Measurements from ENCODE around the gene TGFB3.

Gene TGFB3

GRCh38 chr14:75993567-75994041 is 11.8 kb upstream of the TGFB3 start:
- Histone ChIP-seq H3K27me3 (ENCODE audit: control insufficient read depth, low read length) (no peaks in the 10 kb centered on the region), H3K27ac (ENCODE audit: low read depth, low read length) (no peak overlapping the region), H3K4me3 (ENCODE audit: low read length) (no peak overlapping the region), H3K9me2 (replicated peaks; ENCODE audit: control insufficient read depth, low read length) (no peaks in the 10 kb centered on the region), H3K9me3 (ENCODE audit: control insufficient read depth, insufficient read depth, low read length) (no peaks in the 10 kb centered on the region), H3K36me3 (ENCODE audit: control insufficient read depth, low read length) (no peaks in the 10 kb centered on the region), H3F3A (ENCODE audit: control insufficient read depth, insufficient read depth) (no peaks in the 10 kb centered on the region), H3K4me2 (ENCODE audit: low read length) (0 out of 2 replicates have a peak overlapping the region, but pooled peaks have one; percentile 19), H4K20me1 (ENCODE audit: control insufficient read depth, insufficient read depth, low read depth, low read length) (no peaks in the 10 kb centered on the region), H3K79me2 (ENCODE audit: control insufficient read depth, low read length) (no peaks in the 10 kb centered on the region), H3K4me1 (ENCODE audit: control insufficient read depth, low read length) (peaks cover 9% of the 10 kb centered on the region)
- TF ChIP-seq EZH2phosphoT487 (IDR thresholded peaks at IDR 0.05; ENCODE audit: borderline replicate concordance, low read length): no peak
- TF ChIP-seq, protein P1, sequence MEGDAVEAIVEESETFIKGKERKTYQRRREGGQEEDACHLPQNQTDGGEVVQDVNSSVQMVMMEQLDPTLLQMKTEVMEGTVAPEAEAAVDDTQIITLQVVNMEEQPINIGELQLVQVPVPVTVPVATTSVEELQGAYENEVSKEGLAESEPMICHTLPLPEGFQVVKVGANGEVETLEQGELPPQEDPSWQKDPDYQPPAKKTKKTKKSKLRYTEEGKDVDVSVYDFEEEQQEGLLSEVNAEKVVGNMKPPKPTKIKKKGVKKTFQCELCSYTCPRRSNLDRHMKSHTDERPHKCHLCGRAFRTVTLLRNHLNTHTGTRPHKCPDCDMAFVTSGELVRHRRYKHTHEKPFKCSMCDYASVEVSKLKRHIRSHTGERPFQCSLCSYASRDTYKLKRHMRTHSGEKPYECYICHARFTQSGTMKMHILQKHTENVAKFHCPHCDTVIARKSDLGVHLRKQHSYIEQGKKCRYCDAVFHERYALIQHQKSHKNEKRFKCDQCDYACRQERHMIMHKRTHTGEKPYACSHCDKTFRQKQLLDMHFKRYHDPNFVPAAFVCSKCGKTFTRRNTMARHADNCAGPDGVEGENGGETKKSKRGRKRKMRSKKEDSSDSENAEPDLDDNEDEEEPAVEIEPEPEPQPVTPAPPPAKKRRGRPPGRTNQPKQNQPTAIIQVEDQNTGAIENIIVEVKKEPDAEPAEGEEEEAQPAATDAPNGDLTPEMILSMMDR (IDR thresholded peaks at IDR 0.05; ENCODE audit: low read depth, low read length, poor library complexity, severe bottlenecking): peak; percentile 43

- Histone ChIP-seq H3K79me2 (ENCODE audit: control insufficient read depth, low read length) (no peaks in the 10 kb centered on the region), H3K9me2 (replicated peaks; ENCODE audit: control insufficient read depth, low read length) (no peaks in the 10 kb centered on the region), H3K36me3 (ENCODE audit: control insufficient read depth, low read length) (no peaks in the 10 kb centered on the region), H3K9me3 (ENCODE audit: control insufficient read depth, insufficient read depth, low read length) (no peaks in the 10 kb centered on the region), H3F3A (ENCODE audit: control insufficient read depth, insufficient read depth) (no peaks in the 10 kb centered on the region), H3K27ac (ENCODE audit: low read depth, low read length) (no peak overlapping the region), H3K4me3 (ENCODE audit: low read length) (no peak overlapping the region), H3K4me1 (ENCODE audit: control insufficient read depth, low read length) (peaks cover 9% of the 10 kb centered on the region), H3K27me3 (ENCODE audit: control insufficient read depth, low read length) (no peaks in the 10 kb centered on the region), H3K4me2 (ENCODE audit: low read length) (no peak overlapping the region), H4K20me1 (ENCODE audit: control insufficient read depth, insufficient read depth, low read depth, low read length) (no peaks in the 10 kb centered on the region)
- TF ChIP-seq, protein P1 (IDR thresholded peaks at IDR 0.05; ENCODE audit: low read depth, low read length, poor library complexity, severe bottlenecking): no peak
- no peak for TF ChIP-seq EZH2phosphoT487 (IDR thresholded peaks at IDR 0.05; ENCODE audit: borderline replicate concordance, low read length)
Observed at GRCh38 chr14:75991753-75992152, 10.0 kb upstream of the TGFB3 start.

- Histone ChIP-seq H3K4me2 (ENCODE audit: low read length) (no peak overlapping the region), H3K9me2 (replicated peaks; ENCODE audit: control insufficient read depth, low read length) (no peaks in the 10 kb centered on the region), H3K27me3 (ENCODE audit: control insufficient read depth, low read length) (no peaks in the 10 kb centered on the region; the same call in 1 of the 2 replicates), H3K27ac (ENCODE audit: low read depth, low read length) (no peak overlapping the region), H3K36me3 (ENCODE audit: control insufficient read depth, low read length) (no peaks in the 10 kb centered on the region), H3K4me1 (ENCODE audit: control insufficient read depth, low read length) (peaks cover 16% of the 10 kb centered on the region), H3K9me3 (ENCODE audit: control insufficient read depth, insufficient read depth, low read length) (no peaks in the 10 kb centered on the region), H3K79me2 (ENCODE audit: control insufficient read depth, low read length) (no peaks in the 10 kb centered on the region), H3F3A (ENCODE audit: control insufficient read depth, insufficient read depth) (no peaks in the 10 kb centered on the region), H4K20me1 (ENCODE audit: control insufficient read depth, insufficient read depth, low read depth, low read length) (no peaks in the 10 kb centered on the region), H3K4me3 (ENCODE audit: low read length) (no peak overlapping the region)
- TF ChIP-seq EZH2phosphoT487 (IDR thresholded peaks at IDR 0.05; ENCODE audit: borderline replicate concordance, low read length): no peak
- TF ChIP-seq, protein P1 (IDR thresholded peaks at IDR 0.05; ENCODE audit: low read depth, low read length, poor library complexity, severe bottlenecking): no peak
Observed at GRCh38 chr14:75990297-75990696, 8.5 kb upstream of the TGFB3 start.

Data from DOHH2 (cell line).